Stimulated activated CD4-positive, alpha-beta T cell treated with anti-CD3 and anti-CD28 coated beads, Interleukin-12 subunit alpha, Interleukin-12 subunit beta, amount 100 ng/mL, for 48 hours (primary cell): ENCODE data around the gene PSMA4.
"Not testable (repeated sequence)": the region's sequence is repeated elsewhere in the genome, so short reads cannot be mapped to it uniquely, and the experiment has no call there.

ENCODE experiments used
- DNase-seq, 3 donors: peaks; one replicate each; pipeline ENCODE4 v3.0.0-alpha.2; 2020; ENCODE audit warnings: low read depth in 2 of 3, low spot score in 1 of 3

The PSMA4 gene

GRCh38 chr15:78540141-78540870 is at the start of gene PSMA4:
Gene PSMA4, plus strand, starts transcription at chr15:78540444. Its CDS starts 1,484 bp downstream, at chr15:78541928.
- DNase-seq, result peak; percentile 88 to 92 (median 90)

GRCh38 chr15:78492872-78493271 is 47.4 kb upstream of the PSMA4 start:
- no peak for DNase-seq

- DNase-seq, result no peak
These were observed 38.4 kb upstream of the PSMA4 start for GRCh38 chr15:78501857-78502256.

- no peak for DNase-seq
These were observed 37.6 kb upstream of the PSMA4 start for GRCh38 chr15:78502641-78503040.

- DNase-seq, result peak; percentile 63 to 74 (median 73)
These were observed 33.0 kb upstream of the PSMA4 start, which contains the start of gene HYKK for GRCh38 chr15:78506971-78507830. Gene HYKK, plus strand, starts transcription at chr15:78507577. Its CDS starts 5,512 bp downstream, at chr15:78513089.

GRCh38 chr15:78507831-78508160 is 32.4 kb upstream of the PSMA4 start:
- no peak for DNase-seq

- no peak for DNase-seq
These were observed 32.0 kb upstream of the PSMA4 start for GRCh38 chr15:78508272-78508671.

- DNase-seq, result no peak
These were observed 30.4 kb upstream of the PSMA4 start for GRCh38 chr15:78509726-78510312.

GRCh38 chr15:78520035-78520434 is 20.2 kb upstream of the PSMA4 start:
- not testable (repeated sequence) for DNase-seq

- no peak for DNase-seq
These were observed 16.0 kb upstream of the PSMA4 start for GRCh38 chr15:78524230-78524629.

GRCh38 chr15:78527325-78527724 is 12.9 kb upstream of the PSMA4 start:
- no peak for DNase-seq

GRCh38 chr15:78533331-78533730 is 6.9 kb upstream of the PSMA4 start:
- DNase-seq, result no peak

- DNase-seq, result no peak
These were observed 4.1 kb upstream of the PSMA4 start for GRCh38 chr15:78536134-78536533.

GRCh38 chr15:78537266-78537905 is 2.9 kb upstream of the PSMA4 start:
- no peak for DNase-seq

GRCh38 chr15:78538358-78538757 is 1.9 kb upstream of the PSMA4 start:
- DNase-seq, result no peak

- DNase-seq, result peak in 1 of 3 donors; percentile 1
These were observed 642 bp upstream of the PSMA4 start for GRCh38 chr15:78539464-78540140.

GRCh38 chr15:78540871-78541743 is 863 bp downstream of the PSMA4 start:
- peak in 2 of 3 donors; percentile 0 to 24 for DNase-seq

- no peak for DNase-seq
These were observed 1.4 kb downstream of the PSMA4 start for GRCh38 chr15:78541744-78542034.

- DNase-seq, result no peak
These were observed 2.4 kb downstream of the PSMA4 start for GRCh38 chr15:78542647-78543046.

GRCh38 chr15:78550194-78550593 is 9.9 kb downstream of the PSMA4 start:
- no peak for DNase-seq
